Mesenchymal stem cell (in vitro differentiated cells and primary cell): ENCODE measurements around the gene ZNF710.

ENCODE experiments used
- DNase-seq: peaks from one replicate; pipeline ENCODE4 v3.0.0-alpha.2; 2013
- H2AFZ ChIP-seq: one replicate; pipeline ENCODE4 v1.6.1; 2013; ENCODE audit warnings: low read depth, mild to moderate bottlenecking, control low read depth, inconsistent platforms, low read length, moderate library complexity
- H2AK5ac ChIP-seq: 2 replicates; pipeline ENCODE4 v1.6.1; 2013; ENCODE audit warnings: low read length, moderate library complexity, mild to moderate bottlenecking, inconsistent platforms; ENCODE audit not compliant: severe bottlenecking
- H2BK120ac ChIP-seq: one replicate; pipeline ENCODE4 v1.6.1; 2013; ENCODE audit warnings: low read depth, mild to moderate bottlenecking, inconsistent platforms, low read length, moderate library complexity
- H2BK12ac ChIP-seq, 2 experiments: one replicate each; pipeline ENCODE4 v1.6.1; 2013; ENCODE audit warnings: inconsistent platforms in 2 of 2, low read length in 2 of 2, mild to moderate bottlenecking in 2 of 2, moderate library complexity in 2 of 2, control low read depth in 1 of 2
- H2BK15ac ChIP-seq: one replicate; pipeline ENCODE4 v1.6.1; 2013; ENCODE audit warnings: mild to moderate bottlenecking, low read depth, inconsistent platforms; ENCODE audit not compliant: poor library complexity, severe bottlenecking
- H2BK5ac ChIP-seq: 2 replicates; pipeline ENCODE4 v1.6.1; 2013; ENCODE audit warnings: low read depth, mild to moderate bottlenecking, low read length, control low read depth, inconsistent platforms; ENCODE audit not compliant: poor library complexity, severe bottlenecking
- H3K14ac ChIP-seq, 2 experiments: one replicate each; pipeline ENCODE4 v1.6.1; 2013; ENCODE audit warnings: inconsistent platforms in 2 of 2, low read length in 2 of 2, control low read depth in 1 of 2, mild to moderate bottlenecking in 1 of 2, moderate library complexity in 1 of 2
- H3K18ac ChIP-seq, 2 experiments: one replicate each; pipeline ENCODE4 v1.6.1; 2013; ENCODE audit warnings: inconsistent platforms in 2 of 2, low read length in 2 of 2, control low read depth in 1 of 2, low read depth in 1 of 2, mild to moderate bottlenecking in 1 of 2
- H3K23ac ChIP-seq, 2 experiments: one replicate each; pipeline ENCODE4 v1.6.1; 2013; ENCODE audit warnings: inconsistent platforms in 2 of 2, low read length in 2 of 2, mild to moderate bottlenecking in 2 of 2, moderate library complexity in 2 of 2, control low read depth in 1 of 2
- H3K27ac ChIP-seq: 2 replicates; pipeline ENCODE4 v1.5.1; 2013; ENCODE audit warnings: mild to moderate bottlenecking, moderate library complexity, low read length, control low read depth, inconsistent platforms; ENCODE audit not compliant: poor library complexity, severe bottlenecking
- H3K27me3 ChIP-seq, 2 experiments: 2 replicates each; pipeline versions ENCODE4 v1.6.1 to v1.7.0; 2013; ENCODE audit warnings: low read length in 2 of 2, mild to moderate bottlenecking in 2 of 2, moderate library complexity in 2 of 2, control low read depth in 1 of 2, inconsistent platforms in 1 of 2; ENCODE audit not compliant: control insufficient read depth in 1 of 2, insufficient read depth in 1 of 2
- H3K36me3 ChIP-seq, 2 experiments: 2 replicates each; pipeline versions ENCODE4 v1.6.1 to v1.7.0; 2013; ENCODE audit warnings: low read length in 2 of 2, control low read depth in 1 of 2, inconsistent platforms in 1 of 2, low read depth in 1 of 2, mild to moderate bottlenecking in 1 of 2; ENCODE audit not compliant: insufficient read depth in 2 of 2, control insufficient read depth in 1 of 2
- H3K4ac ChIP-seq, 2 experiments: one replicate each; pipeline ENCODE4 v1.6.1; 2013; ENCODE audit warnings: inconsistent platforms in 2 of 2, low read length in 2 of 2, mild to moderate bottlenecking in 2 of 2, moderate library complexity in 2 of 2, control low read depth in 1 of 2, low read depth in 1 of 2
- H3K4me1 ChIP-seq: 2 replicates; pipeline ENCODE4 v1.6.1; 2013; ENCODE audit warnings: low read depth, low read length, control low read depth; ENCODE audit not compliant: control insufficient read depth, insufficient read depth
- H3K4me2 ChIP-seq: 2 replicates; pipeline ENCODE4 v1.6.1; 2013; ENCODE audit warnings: low read length, mild to moderate bottlenecking, inconsistent platforms; ENCODE audit not compliant: poor library complexity, severe bottlenecking
- H3K4me3 ChIP-seq, 2 experiments: 2 replicates each; pipeline versions ENCODE4 v1.5.1 to v1.7.0; 2013; ENCODE audit warnings: low read length in 2 of 2, mild to moderate bottlenecking in 2 of 2, control low read depth in 1 of 2, low read depth in 1 of 2; ENCODE audit not compliant: insufficient read depth in 1 of 2
- H3K79me1 ChIP-seq: replicated peaks from 2 replicates; pipeline ENCODE4 v1.6.1; 2013; ENCODE audit warnings: mild to moderate bottlenecking, control low read depth, low read length, inconsistent platforms; ENCODE audit not compliant: poor library complexity, severe bottlenecking
- H3K9ac ChIP-seq: 2 replicates; pipeline ENCODE4 v1.7.0; 2013; ENCODE audit warnings: mild to moderate bottlenecking, low read length, moderate library complexity
- H3K9me3 ChIP-seq: 2 replicates; pipeline ENCODE4 v1.7.0; 2013; ENCODE audit warnings: mild to moderate bottlenecking, low read length; ENCODE audit not compliant: control insufficient read depth
- H4K8ac ChIP-seq: one replicate; pipeline ENCODE4 v1.6.1; 2013; ENCODE audit warnings: inconsistent platforms, mild to moderate bottlenecking, low read length, moderate library complexity
- H4K91ac ChIP-seq: one replicate; pipeline ENCODE4 v1.6.1; 2013; ENCODE audit warnings: mild to moderate bottlenecking, low read length, inconsistent platforms
- WGBS: methylation state at CpG from one replicate; pipeline ENCODE4 v1.1.7; 2013; ENCODE audit warnings: mixed read lengths; 5-methylcytosine and 5-hydroxymethylcytosine counted together

The ZNF710 gene

GRCh38 chr15:90044916-90045371, 43.8 kb downstream of the ZNF710 start:
- Histone ChIP-seq H4K8ac (no peak overlapping the region), H2AK5ac (no peak overlapping the region), H3K4me3 (no peak overlapping the region), H3K27ac (no peak overlapping the region), H3K4ac (no peak overlapping the region), H3K4me2 (no peak overlapping the region), H3K23ac (no peak overlapping the region), H2BK120ac (no peak overlapping the region), H3K9ac (no peak overlapping the region), H3K14ac (no peak overlapping the region), H3K18ac (no peak overlapping the region), H2BK5ac (no peak overlapping the region), H3K36me3 (peaks cover 7 to 12% of the 10 kb centered on the region in 2 experiments), H3K9me3 (no peaks in the 10 kb centered on the region), H2AFZ (no peak overlapping the region), H2BK15ac (no peak overlapping the region), H3K27me3 (no peaks in the 10 kb centered on the region), H3K4me1 (peaks cover 16% of the 10 kb centered on the region), H3K79me1 (peaks cover 64% of the 10 kb centered on the region), H2BK12ac (no peak overlapping the region), H4K91ac (no peak overlapping the region)
- 98% methylated on average over 4 of the region's 4 CpGs for WGBS
- no peak for DNase-seq

DNA sequence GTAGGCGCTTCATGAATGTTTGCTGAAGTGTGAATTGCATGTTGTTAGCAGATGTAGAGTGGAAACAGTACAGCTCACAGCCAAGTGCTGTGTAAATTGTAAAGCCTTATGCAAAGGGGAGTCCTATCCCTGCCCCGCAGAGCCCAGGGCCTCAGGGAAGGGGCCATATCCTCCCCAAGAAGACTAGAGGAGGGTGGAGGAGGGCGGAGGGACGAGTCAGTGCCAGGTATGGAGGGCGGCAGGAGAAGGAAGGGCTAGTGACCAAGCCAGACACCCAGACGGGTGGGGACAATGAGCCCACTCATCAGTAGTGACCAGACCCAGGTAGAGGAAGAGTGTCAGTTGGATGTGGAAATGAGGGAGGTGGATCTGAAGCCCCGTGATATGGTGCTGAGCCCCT, 45.2 kb downstream of the ZNF710 start:
- Histone ChIP-seq H4K91ac (peak overlapping the region; percentile 47), H3K9ac (no peak overlapping the region), H3K27ac (no peak overlapping the region), H3K4me3 (no peak overlapping the region), H2AK5ac (no peak overlapping the region), H3K9me3 (no peaks in the 10 kb centered on the region), H3K4me1 (peaks cover 13% of the 10 kb centered on the region), H3K23ac (peak overlapping the region in 1 of 2 experiments; percentile 44), H3K4ac (no peak overlapping the region), H3K14ac (no peak overlapping the region), H2BK12ac (no peak overlapping the region), H3K18ac (no peak overlapping the region), H4K8ac (no peak overlapping the region), H2BK15ac (no peak overlapping the region), H2BK120ac (no peak overlapping the region), H3K36me3 (peaks cover 7 to 15% of the 10 kb centered on the region in 2 experiments), H2AFZ (no peak overlapping the region), H2BK5ac (no peak overlapping the region), H3K4me2 (no peak overlapping the region), H3K27me3 (no peaks in the 10 kb centered on the region), H3K79me1 (peaks cover 67% of the 10 kb centered on the region)
- 90% methylated on average over 7 of the region's 7 CpGs for WGBS
- DNase-seq, result no peak

DNA sequence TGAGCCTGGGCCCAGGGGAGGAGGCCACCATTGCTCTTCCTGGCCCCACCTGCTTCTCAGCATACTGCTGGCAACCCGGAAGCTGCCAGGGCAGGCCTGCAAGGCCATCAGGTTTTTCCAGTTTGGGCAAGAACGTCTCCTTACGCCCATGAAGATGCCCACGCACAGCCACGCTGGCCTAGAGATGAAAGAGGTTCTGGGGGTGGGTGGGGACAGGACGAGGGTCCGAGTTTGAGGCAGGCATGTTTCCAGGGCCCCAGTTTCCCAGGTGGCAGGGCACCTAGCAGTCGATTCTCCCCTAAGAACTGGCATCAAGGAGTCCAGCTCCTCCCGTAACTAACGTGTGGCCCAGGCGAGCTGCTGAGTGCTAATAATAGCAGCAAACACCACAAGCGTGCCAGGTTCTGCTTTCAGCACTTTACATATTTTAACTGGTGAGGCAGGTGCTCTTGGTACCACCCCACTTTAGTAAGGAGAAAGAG, 45.8 kb downstream of the ZNF710 start:
- H3K14ac ChIP-seq, result no peak overlapping the region
- no peak overlapping the region for H3K18ac ChIP-seq
- H3K4ac ChIP-seq, result no peak overlapping the region
- no peak overlapping the region for H3K27ac ChIP-seq
- no peaks in the 10 kb centered on the region for H3K9me3 ChIP-seq
- H3K4me1 ChIP-seq, result peaks cover 13% of the 10 kb centered on the region
- H4K91ac ChIP-seq, result no peak overlapping the region
- DNase-seq, result no peak
- H2BK5ac ChIP-seq, result no peak overlapping the region
- H2BK15ac ChIP-seq, result peak overlapping the region; percentile 12
- H2BK120ac ChIP-seq, result no peak overlapping the region
- H3K27me3 ChIP-seq, result no peaks in the 10 kb centered on the region
- peaks cover 7 to 15% of the 10 kb centered on the region in 2 experiments for H3K36me3 ChIP-seq
- no peak overlapping the region for H3K23ac ChIP-seq
- H3K79me1 ChIP-seq, result peaks cover 69% of the 10 kb centered on the region
- no peak overlapping the region for H3K4me2 ChIP-seq
- no peak overlapping the region for H2BK12ac ChIP-seq
- no peak overlapping the region for H4K8ac ChIP-seq
- H3K9ac ChIP-seq, result no peak overlapping the region
- 94% methylated on average over 12 of the region's 12 CpGs for WGBS
- H3K4me3 ChIP-seq, result no peak overlapping the region
- H2AFZ ChIP-seq, result no peak overlapping the region
- no peak overlapping the region for H2AK5ac ChIP-seq

DNA sequence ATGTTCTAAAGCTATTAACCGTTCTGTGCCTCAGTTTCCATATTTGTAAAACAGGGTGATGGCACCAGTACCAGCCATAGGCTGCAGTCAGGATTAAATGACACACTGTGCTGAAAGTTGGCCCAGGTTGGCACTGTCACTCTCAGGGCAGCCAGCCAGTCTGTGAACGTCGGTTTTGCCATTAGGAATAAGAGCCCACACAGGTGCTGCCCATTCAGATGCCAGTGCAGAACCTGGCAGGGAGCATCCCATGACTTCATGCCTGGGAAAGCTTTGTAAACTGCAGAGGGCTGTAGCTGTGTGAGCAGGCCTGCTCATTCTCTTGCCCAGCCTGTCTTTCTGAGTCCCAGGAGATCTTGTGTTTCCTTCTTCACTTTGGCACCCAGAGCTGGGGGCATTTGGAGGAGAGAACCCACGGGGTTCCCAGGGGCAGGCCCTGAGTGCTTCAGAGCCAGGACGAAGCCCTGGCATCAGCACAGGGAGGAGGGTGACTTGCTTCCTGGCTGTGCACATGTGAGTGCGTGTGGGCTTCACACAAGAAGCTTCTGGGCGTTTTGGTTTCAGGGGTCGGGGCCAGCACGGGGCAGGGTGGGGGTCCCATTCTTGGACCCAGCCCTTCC, 46.9 kb downstream of the ZNF710 start:
- no peak overlapping the region for H3K23ac ChIP-seq
- WGBS, result 94% methylated on average over 9 of the region's 9 CpGs
- no peak overlapping the region for H3K4me2 ChIP-seq
- DNase-seq, result no peak
- H2BK5ac ChIP-seq, result no peak overlapping the region
- H3K9ac ChIP-seq, result no peak overlapping the region
- no peaks in the 10 kb centered on the region for H3K27me3 ChIP-seq
- peaks cover 64% of the 10 kb centered on the region for H3K79me1 ChIP-seq
- no peak overlapping the region for H4K8ac ChIP-seq
- H3K14ac ChIP-seq, result no peak overlapping the region
- H2BK12ac ChIP-seq, result peak overlapping the region in 1 of 2 experiments; percentile 25
- no peak overlapping the region for H2BK15ac ChIP-seq
- peaks cover 7 to 9% of the 10 kb centered on the region in 2 experiments for H3K36me3 ChIP-seq
- no peak overlapping the region for H3K27ac ChIP-seq
- H3K18ac ChIP-seq, result no peak overlapping the region
- no peaks in the 10 kb centered on the region for H3K9me3 ChIP-seq
- H3K4ac ChIP-seq, result no peak overlapping the region
- no peak overlapping the region for H4K91ac ChIP-seq
- no peak overlapping the region for H2AK5ac ChIP-seq
- H3K4me3 ChIP-seq, result no peak overlapping the region
- H3K4me1 ChIP-seq, result peaks cover 14% of the 10 kb centered on the region
- no peak overlapping the region for H2AFZ ChIP-seq
- no peak overlapping the region for H2BK120ac ChIP-seq
